ENCODE data around the gene CD9.
"Not testable (repeated sequence)": the region's sequence is repeated elsewhere in the genome, so short reads cannot be mapped to it uniquely, and the experiment has no call there.

The CD9 gene

DNA sequence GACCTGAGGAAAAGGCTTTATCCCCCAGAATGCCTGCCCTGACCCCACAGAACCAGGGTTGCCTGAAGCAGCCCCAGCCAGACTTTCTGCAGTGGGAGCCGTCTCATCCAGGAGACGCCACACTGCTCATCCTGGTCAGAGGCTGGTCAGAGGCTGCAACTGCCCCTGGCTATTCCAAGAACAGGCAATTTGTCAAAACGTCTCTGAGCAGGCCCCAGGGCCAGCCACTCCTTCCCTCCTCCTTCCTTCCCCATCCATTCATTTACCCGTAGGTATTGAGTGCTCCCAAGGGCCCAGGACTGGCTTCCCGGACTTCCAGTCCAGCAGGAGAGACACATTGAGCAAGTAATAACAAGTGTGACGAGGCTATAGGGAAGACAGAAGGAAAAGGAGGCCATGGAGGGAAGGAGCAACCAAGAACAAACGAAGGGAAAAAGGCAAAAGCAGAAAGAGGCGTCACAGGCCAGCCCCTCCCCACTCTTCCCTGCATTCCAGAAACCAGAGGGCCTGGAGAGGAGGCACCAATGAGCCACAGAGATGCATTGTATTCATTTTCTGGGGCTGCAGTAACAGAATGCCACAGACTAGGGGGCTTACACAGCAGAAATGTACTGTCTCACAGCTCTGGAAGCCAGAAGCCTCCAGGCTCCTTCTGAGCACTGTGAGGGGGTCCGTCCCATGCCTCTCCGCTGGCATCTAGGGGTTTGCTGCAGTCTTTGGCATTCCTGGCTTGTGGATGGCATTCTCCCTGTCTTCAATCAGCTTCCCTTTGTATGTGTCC lies 21.0 kb upstream of the CD9 start:
- in situ Hi-C loops (cut with MboI; ENCODE audit: low sequenced_read_pairs): no loop called here

DNA sequence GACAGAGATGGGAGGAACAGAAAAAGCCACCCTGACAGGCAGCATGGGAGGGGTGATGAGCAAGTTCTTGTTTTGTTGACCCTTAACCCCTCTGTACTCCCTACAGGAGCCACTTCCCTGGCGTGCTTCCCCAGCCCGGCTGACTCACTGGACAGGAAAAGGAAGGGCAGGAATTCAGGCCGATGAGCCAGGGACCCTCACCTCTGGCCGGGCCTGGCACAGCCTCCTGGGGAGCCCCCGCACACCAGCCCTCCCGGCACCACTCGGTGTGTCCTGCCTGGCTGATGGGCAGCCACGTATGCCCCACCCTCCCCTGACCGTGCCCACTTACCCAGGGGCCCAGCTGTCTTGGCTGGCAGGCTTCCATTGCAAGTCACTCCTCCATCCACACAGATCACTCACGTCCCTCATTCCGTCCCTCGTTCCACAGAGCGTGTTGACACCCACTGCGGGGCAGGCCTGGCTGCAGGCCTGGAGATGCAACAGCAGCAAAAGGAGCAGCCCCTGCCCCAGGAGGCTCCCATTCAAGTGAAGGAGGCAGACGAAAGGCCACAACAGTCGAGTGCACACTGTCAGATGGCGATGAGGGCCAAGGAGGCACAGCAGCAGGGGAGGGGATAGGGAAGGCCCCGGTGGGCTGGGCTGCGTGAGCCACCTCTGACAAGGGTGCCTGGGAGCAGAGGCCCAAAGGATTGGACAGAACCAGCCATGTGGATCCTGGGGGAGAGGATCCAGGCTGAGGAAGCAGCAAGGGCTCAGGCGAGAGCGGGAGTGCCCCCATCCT lies 19.7 kb upstream of the CD9 start:
- in situ Hi-C loops (cut with MboI; ENCODE audit: low sequenced_read_pairs): no loop called here

DNA sequence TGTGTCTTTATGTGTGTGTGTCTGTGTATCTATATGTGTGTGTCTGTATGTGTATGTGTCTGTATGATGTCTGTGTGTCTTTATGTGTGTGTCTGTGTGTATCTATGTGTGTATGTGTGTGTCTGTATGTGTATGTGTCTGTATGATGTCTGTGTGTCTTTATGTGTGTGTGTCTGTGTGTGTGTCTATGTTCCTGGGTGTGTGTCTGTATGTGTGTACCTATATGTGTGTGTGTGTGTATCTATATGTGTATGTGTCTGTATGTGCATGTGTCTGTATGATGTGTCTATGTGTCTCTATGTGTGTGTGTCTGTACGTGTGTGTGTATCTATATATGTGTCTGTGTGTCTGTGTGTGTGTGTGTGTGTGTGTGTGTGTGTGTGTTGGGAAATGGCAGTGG lies 19.0 kb upstream of the CD9 start:
- in situ Hi-C loops (cut with MboI; ENCODE audit: low sequenced_read_pairs): no loop called here

DNA sequence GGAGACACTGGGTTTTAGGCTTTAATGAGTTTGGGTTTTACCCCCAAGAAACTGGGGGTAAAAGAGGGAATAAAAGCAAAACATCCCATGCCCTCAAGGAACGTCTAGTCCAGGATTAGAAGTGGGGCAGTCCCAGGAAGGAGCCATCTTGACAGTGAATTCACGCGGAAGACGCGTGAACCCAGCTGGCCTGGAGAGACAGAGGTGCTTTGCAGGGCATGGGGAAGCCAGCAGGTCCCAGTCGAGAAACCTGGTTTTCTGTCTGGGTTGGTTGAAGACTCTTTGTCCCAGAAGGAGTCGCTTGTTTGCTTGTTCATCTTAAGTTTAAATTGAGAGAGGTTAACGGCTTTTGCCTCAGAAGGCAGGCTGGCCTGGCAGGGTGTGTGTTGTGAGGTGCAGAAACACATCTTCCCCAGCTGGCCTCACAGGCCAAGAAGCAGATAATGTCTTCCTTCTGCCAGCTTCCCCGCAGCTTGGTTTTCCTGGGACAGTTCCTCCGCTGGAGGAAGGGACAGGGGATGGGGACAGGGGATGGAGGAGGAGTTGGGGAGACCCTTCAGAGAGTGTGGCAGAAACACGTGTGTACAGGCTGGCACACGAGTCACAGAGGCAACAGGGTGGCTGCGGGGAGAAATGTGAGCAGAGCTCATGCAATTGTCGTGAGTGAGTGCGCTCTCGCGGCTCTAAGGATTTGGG lies 18.5 kb upstream of the CD9 start:
- in situ Hi-C loops (cut with MboI; ENCODE audit: low sequenced_read_pairs): no loop called here

DNA sequence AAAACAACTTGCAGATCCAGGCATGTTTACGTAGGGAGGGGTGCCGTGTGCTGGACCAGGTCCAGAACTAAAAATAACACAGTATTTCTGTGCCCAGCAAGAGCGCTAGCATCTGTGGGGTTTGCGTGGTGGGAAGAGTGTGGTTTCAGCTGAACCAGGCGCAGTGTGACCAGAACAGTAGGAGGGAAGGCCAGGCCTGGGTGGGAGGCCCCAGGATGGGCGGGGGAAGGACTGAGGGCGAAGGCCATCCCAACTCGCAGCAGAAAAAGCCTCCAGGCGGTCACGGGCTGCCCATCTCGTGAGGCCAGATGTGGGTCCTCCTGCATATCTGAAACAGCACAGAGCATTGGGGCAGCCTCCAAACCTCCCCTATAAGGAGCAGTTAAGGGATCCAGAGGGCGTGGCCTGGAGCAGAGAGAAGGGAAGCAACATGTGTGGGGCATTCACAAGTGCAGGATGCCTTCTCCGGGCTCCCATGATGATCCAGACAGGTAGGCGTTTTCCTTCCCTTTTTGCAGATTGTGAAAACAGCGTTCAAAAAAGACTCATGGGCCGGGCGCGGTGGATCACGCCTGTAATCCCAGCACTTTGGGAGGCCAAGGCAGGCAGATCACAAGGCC lies 17.8 kb upstream of the CD9 start:
- in situ Hi-C loops (cut with MboI; ENCODE audit: low sequenced_read_pairs): no loop called here

DNA sequence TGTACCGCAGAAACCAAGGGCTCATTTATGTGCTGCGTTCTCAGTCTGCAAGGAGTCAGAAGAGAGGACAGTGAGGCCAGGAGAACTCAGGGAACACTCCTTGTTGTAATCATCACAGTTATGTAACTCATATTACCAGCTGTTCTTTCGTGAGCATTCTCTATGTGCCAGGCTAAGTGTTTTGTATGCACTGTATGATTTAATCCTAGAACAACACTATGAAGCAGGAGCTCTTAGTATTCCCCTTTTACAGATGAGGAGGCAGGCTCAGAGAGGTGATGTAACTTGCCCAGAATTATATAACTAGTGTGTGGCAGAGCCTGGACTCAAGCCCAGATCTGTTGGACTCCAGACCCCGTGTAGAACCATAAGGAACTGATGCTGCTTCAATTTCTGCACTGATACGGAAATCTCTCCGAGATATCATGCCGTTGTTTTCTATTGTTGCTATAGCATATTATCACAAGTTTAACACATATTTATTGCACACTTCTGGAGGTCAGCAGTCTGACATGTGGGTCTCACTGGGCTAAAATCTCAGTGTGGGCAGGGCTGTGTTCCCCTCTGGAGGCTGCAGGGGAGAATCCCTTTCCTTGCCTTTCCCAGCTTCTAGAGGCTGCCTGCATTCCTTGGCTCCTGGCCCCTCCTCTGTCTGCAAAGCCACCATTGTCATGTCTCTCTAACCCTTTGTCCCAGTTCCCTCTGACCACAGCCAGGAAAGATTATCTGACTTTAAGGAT lies 16.3 kb upstream of the CD9 start:
- in situ Hi-C loops (cut with MboI; ENCODE audit: low sequenced_read_pairs): no loop called here

DNA sequence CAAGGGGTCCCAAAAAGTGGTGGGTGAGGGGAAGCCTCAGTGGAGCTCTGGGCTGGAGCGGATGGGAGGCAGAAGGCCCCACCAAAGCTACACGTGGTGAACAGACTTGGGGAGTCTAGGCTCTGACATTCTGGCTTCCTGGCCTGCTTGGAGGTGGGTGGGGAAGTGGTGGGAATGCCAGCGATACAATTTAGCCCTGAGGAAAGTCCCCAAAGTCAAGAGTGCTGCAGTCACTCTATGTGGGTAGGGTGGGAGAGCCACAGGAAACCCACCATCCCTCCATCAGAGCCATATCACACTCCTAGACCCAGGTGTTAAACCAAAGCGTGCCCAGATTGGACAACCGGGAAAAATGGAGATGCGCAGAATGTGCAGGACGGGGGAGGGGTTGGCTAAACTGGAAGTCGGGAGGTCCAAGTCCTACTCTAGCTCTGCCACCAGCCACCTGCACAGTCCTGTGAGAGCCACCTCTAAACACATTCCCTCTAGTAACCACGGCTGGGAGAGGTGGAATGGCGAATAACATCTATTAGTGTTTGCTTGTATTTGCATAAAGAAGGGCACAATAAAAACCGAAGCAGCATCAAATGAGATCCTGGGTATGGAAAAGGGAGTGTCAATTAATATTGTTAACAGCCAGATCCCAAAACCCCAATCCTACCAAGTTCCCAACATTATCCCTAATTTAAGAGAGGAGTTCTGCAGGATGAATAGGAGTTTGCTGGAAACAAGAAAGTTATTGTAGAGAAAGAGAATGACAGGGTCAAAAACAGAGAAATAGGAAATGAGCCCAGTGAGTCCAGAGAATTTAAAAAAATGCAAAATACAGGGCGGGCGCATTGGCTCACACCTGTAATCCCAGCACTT lies 14.0 kb upstream of the CD9 start:
- in situ Hi-C loops (cut with MboI; ENCODE audit: low sequenced_read_pairs): no loop called here

DNA sequence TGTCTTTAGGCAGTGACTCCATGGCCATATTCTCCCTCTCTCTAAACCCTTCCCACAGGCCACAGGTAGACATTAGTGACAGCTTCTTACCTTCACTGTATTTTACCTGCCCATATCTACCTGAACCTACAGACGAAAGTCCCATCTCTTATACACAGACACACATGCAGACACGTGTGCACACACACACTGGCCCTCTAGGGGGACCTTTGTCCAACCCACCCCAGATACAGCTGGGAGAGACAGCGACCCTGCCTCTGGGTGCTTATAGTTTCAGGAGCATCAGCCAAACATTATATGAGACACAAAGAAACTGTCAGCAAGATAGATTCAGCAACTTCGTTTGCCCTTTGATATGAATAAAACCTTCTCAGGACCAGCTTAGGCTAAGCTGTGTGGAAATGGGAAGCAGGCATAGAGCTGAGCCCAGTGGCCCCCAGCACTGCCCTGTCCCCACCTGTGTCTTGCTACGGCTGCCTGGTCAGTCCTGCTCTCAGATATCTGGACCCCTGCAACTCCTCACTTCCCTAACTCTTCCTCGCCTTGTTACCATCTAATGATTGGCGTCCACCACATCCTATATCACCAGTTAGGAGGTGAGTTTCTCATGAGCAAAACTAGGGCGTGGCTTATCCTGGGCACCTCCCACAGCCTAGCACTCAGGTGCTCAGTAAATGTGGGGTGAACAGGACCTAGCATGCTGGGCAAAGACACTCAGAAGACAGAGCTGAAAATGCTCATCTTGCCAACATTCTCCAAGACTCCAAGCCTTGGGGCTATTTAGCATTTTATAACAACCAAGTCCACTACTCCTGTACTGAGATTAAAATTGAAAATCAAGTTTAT lies 12.0 kb upstream of the CD9 start:
- in situ Hi-C loops (cut with MboI; ENCODE audit: low sequenced_read_pairs): no loop called here

DNA sequence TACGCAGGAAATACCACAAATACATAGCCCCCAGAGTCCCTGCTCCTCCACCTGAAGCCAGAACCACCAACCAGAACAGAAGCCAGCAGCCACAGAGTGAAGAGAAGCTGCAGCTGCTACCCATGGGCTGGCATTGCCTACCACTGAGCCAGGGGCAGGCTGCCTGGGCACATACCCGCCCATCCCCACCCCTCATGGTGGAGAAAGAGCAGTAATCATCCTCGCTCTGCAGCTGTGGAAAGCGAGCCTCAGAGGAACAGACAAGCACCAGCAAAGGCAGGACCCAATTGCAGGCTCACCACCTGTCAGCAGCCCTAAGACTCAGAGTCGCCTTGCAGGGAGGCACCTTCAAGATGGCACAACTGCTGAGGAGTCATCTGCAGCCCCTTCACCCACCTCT lies 11.2 kb upstream of the CD9 start:
- in situ Hi-C loops (cut with MboI; ENCODE audit: low sequenced_read_pairs): no loop called here

DNA sequence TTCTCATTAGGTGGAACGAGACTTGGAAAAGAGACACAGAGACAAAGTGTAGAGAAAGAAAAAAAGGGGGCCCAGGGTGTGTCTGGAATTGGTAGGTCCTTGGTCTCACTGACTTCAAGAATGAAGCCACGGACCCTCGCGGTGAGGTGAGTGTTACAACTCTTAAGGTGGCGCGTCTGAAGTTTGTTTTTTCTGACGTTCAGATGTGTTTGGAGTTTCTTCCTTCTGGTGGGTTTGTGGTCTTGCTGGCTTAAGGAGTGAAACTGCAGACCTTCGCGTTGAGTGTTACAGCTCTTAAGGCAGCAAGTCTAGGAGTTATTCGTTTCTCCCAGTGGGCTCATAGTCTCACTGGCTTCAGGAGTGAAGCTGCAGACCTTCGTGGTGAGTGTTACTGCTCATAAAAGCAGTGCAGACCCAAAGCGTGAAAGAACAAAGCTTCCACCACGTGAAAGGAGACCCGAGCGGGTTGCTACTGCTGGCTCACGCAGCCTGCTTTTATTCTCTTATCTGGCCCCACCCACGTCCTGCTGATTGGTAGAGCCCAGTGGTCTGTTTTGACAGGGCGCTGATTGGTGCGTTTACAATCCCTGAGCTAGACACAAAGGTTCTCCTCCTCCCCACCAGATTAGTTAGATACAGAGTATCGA lies 10.1 kb upstream of the CD9 start:
- in situ Hi-C loops (cut with MboI; ENCODE audit: low sequenced_read_pairs): not testable (repeated sequence)

DNA sequence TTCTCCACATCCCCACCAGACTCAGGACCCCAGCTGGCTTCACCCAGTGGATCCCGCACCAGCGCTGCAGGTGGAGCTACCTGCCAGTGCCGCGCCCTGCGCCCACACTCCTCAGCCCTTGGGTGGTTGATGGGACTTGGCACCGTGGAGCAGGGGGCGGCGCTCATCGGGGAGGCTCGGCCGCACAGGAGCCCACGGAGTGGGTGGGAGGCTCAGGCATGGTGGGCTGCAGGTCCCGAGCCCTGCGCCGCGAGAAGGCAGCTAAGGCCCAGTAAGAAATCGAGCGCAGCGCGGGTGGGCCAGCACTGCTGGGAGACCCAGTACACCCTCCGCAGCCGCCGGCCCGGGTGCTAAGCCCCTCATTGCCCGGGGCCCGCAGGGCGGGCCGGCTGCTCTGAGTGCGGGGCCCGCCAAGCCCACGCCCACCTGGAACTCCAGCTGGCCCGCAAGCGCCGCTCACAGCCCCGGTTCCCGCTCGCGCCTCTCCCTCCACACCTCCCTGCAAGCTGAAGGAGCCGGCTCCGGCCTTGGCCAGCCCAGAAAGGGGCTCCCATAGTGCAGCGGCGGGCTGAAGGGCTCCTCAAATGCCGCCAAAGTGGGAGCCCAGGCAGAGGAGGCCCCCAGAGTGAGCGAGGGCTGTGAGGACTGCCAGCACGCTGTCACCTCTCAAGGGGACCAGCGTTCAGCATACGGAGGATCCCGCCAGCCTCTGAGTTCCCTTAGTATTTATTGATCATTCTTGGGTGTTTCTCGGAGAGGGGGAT lies 9.3 kb upstream of the CD9 start:
- in situ Hi-C loops (cut with MboI; ENCODE audit: low sequenced_read_pairs): not testable (repeated sequence)

DNA sequence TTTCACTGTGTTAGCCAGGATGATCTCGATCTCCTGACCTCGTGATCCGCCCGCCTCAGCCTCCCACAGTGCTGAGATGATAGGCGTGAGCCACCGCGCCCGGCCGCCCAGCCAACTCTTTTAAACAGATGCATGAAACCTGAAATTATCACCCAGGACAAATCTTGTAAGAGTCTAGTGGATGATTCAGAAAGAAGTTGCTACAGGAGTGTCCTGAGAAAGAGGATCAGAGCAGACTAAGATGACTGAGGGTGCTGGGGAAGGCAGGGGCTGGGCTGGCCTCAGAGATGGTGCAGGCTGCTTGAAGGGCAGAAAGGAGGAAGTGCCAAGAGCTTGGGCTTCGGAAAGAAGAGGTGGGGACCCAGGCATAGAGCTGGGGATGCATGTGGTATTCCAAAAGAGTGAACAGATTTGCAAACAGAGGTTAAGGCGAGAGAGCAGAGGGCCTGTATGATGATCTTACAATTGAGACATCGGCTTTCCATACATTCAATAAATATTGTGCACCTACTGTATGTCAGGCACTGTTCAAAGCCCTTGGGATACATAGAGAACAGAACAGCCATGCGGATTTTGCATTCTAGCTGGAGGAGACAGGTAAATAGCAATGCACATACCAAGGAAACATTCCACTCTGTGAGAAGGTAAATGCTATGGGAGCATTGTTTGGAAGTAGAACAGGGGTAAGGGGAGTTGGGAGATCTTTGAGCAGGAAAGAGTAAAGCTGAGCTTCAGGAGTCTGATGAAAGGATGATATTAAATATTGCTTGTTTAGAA lies 7.4 kb upstream of the CD9 start:
- in situ Hi-C loops (cut with MboI; ENCODE audit: low sequenced_read_pairs): no loop called here

DNA sequence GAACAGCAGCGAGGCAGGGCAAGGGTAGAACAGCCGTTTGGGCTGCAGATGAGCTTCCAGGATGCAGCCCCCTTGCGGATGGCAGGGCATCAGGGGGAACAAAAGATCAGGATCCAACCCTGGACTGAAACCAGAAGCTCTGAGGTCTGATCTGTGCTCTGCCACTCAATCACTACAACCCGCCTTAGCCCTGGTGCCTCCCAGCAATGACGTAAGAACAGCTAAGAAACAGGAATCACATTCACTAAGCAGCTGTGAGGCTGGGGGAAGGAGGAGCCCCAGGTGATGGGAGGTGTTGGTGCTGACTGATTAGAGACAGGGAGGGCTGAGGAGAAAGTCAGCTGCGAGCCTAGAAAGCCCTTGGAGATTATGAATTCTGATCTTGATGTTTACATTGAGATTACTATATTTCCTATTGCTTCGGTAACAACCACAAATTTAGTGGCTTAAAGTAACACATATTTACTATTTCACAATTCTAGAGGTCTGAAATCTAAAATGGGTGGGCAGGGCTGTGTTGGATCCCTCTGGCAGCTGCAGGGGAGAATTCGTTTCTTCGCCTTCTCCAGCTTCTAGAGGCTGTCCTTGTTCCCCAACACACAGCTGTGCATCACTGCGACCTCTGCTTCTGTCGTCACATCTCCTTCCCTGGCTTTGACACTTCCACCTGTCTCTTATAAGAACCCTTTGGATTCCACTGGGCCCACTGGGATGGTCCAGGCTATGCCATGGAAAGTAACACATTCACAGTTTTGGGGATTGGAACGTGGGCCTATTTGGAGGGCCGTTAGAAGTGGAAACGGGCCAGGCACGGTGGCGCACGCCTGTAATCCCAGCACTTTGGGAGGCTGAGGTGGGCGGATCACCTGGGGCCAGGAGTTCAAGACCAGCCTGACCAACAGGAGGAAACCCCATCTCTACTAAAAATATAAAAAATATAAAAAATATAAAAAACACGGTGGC lies 6.1 kb upstream of the CD9 start:
- in situ Hi-C loops (cut with MboI; ENCODE audit: low sequenced_read_pairs): no loop called here

DNA sequence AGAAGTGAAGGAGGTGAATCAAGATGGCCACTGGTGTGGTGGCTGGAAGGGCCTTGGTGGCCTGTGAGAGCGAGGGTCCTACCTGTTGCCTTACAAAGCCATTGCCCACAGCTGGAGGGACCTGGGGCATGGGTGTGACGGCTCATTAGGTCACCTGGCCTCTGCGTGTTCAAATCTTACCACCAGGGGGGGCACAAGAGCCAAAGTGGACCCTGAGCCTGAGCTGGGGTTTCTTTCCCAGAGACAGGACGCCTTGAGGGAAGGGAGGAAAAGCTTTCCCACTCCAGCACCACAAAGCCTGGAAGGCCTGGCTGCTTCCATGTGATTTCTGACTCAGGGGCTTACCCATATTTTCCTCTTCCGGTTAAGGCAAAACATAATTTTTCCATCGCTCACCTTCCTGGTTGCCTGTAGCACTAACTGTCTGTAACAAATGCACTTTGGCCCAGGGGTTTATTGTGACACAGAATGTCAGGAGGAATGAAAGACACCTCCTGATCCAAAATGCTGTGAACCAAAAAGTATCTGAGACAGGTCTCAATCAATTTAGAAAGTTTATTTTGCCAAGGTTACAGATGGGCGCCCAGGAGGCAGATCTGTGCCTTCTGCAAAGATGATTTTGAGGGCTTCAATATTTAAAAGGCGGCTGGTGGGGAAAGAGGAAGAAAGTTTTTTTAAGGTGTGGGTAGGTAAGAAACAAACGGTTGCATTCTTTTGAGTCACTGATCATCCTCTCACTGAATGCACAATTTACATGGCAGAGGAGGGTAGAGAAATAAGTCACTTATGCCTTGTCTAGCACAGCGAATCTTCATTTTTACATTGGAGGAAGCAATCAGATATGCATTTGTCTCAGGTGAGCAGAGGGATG lies 4.3 kb upstream of the CD9 start:
- in situ Hi-C loops (cut with MboI; ENCODE audit: low sequenced_read_pairs): no loop called here

DNA sequence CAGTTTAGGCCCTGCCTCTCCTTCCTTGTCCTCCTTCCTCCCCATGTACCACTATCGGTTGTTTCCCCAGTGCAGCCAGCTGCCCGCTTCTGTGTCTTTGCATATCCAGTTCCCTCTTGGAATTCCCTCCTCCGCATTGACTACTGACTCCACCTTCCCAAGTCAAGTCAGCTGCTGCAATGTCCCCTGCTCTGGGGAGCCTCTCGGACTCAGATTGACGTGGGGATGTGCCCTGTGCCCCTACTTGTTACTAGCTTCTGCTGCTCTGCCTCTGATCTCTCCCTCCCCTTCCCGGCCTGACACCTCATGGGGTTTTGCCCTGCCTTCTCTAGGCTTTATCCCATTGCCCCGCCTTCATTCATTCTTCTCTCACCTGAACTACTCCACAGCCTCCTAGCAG lies 2.1 kb upstream of the CD9 start:
- in situ Hi-C loops (cut with MboI; ENCODE audit: low sequenced_read_pairs): no loop called here

Data from HL-60/S4 treated with retinoic acid at 250 ng/mL for 4 days and 3 days (cell line).